ENCODE data around the gene MFAP1. TPM values are rescaled to one million over a fixed set of nuclear protein-coding genes. Genes with fewer than 3 reads are reported as not detected.

Gene MFAP1
- total and polyA plus RNA-seq, 2 donors (not counting 1 experiment from before 2014, with no cell fraction given): 28.4 to 45.0 TPM

- no peak overlapping the region for H2AFZ ChIP-seq (ENCODE audit: low read length)
Measured at GRCh38 chr15:43769584-43770228, 54.8 kb downstream of the MFAP1 start.

GRCh38 chr15:43763819-43764446 is 60.6 kb downstream of the MFAP1 start:
- no peak overlapping the region for H3K4me3 ChIP-seq (replicated peaks in 1 of 4; ENCODE audit: control extremely low read depth in 1 of 4, insufficient read depth in 1 of 4, low read depth in 3 of 4, low read length in 4 of 4)
- no peak overlapping the region for H3K4me2 ChIP-seq (ENCODE audit: extremely low read depth, insufficient read depth, low read length)
- no peaks in the 10 kb centered on the region for H3K27me3 ChIP-seq (ENCODE audit: control insufficient read depth, insufficient read depth, low read length)
- peaks cover 2% of the 10 kb centered on the region for H3K79me2 ChIP-seq (ENCODE audit: control insufficient read depth, insufficient read depth, low read length)
- H3K9ac ChIP-seq (ENCODE audit: insufficient read depth, low read length): no peak overlapping the region
- no peaks in the 10 kb centered on the region for H4K20me1 ChIP-seq (ENCODE audit: control insufficient read depth, extremely low read depth, insufficient read depth, low read length)
- H3K4me1 ChIP-seq (ENCODE audit: control insufficient read depth, extremely low read depth, insufficient read depth, low read length): peaks cover 2% of the 10 kb centered on the region
- H2AFZ ChIP-seq (ENCODE audit: low read length): no peak overlapping the region
- TF ChIP-seq CTCF (conservative IDR thresholded peaks at IDR 0.05 in 1 of 2, IDR thresholded peaks at IDR 0.05 in 1 of 2; ENCODE audit: low read depth in 1 of 2, low read length in 2 of 2) (no peak), EZH2 (IDR thresholded peaks at IDR 0.05; ENCODE audit: low read length, missing control alignments) (no peak)
- H3K9me3 ChIP-seq (ENCODE audit: control insufficient read depth, insufficient read depth, low read depth, low read length): no peaks in the 10 kb centered on the region
- no peak for DNase-seq (ENCODE audit: low read depth in 2 of 2)
- peaks cover 12% of the 10 kb centered on the region for H3K36me3 ChIP-seq (ENCODE audit: control insufficient read depth, insufficient read depth, low read length)
- H3K27ac ChIP-seq (ENCODE audit: insufficient read depth, low read length): no peak overlapping the region

More at GRCh38 chr15:43769584-43770228, 54.8 kb downstream of the MFAP1 start:
- Histone ChIP-seq H3K9me3 (ENCODE audit: control insufficient read depth, insufficient read depth, low read depth, low read length) (no peaks in the 10 kb centered on the region), H3K4me2 (ENCODE audit: extremely low read depth, insufficient read depth, low read length) (no peak overlapping the region), H4K20me1 (ENCODE audit: control insufficient read depth, extremely low read depth, insufficient read depth, low read length) (no peaks in the 10 kb centered on the region), H3K27ac (ENCODE audit: insufficient read depth, low read length) (no peak overlapping the region), H3K27me3 (ENCODE audit: control insufficient read depth, insufficient read depth, low read length) (no peaks in the 10 kb centered on the region), H3K9ac (ENCODE audit: insufficient read depth, low read length) (no peak overlapping the region), H3K4me1 (ENCODE audit: control insufficient read depth, extremely low read depth, insufficient read depth, low read length) (no peaks in the 10 kb centered on the region), H3K4me3 (replicated peaks in 1 of 4; ENCODE audit: control extremely low read depth in 1 of 4, insufficient read depth in 1 of 4, low read depth in 3 of 4, low read length in 4 of 4) (no peak overlapping the region), H3K36me3 (ENCODE audit: control insufficient read depth, insufficient read depth, low read length) (peaks cover 17% of the 10 kb centered on the region), H3K79me2 (ENCODE audit: control insufficient read depth, insufficient read depth, low read length) (no peaks in the 10 kb centered on the region)
- TF ChIP-seq EZH2 (IDR thresholded peaks at IDR 0.05; ENCODE audit: low read length, missing control alignments): no peak
- TF ChIP-seq CTCF (conservative IDR thresholded peaks at IDR 0.05 in 1 of 2, IDR thresholded peaks at IDR 0.05 in 1 of 2; ENCODE audit: low read depth in 1 of 2, low read length in 2 of 2): peak; percentile 84 to 96
- peak; percentile 57 to 73 for DNase-seq (ENCODE audit: low read depth in 2 of 2)

GRCh38 chr15:43762824-43763223 is 61.7 kb downstream of the MFAP1 start:
- Histone ChIP-seq H3K9ac (ENCODE audit: insufficient read depth, low read length) (no peak overlapping the region), H3K27me3 (ENCODE audit: control insufficient read depth, insufficient read depth, low read length) (no peaks in the 10 kb centered on the region), H3K9me3 (ENCODE audit: control insufficient read depth, insufficient read depth, low read depth, low read length) (no peaks in the 10 kb centered on the region), H3K4me1 (ENCODE audit: control insufficient read depth, extremely low read depth, insufficient read depth, low read length) (peaks cover 2% of the 10 kb centered on the region), H3K79me2 (ENCODE audit: control insufficient read depth, insufficient read depth, low read length) (peaks cover 2% of the 10 kb centered on the region), H3K4me3 (replicated peaks in 1 of 4; ENCODE audit: control extremely low read depth in 1 of 4, insufficient read depth in 1 of 4, low read depth in 3 of 4, low read length in 4 of 4) (no peak overlapping the region), H3K4me2 (ENCODE audit: extremely low read depth, insufficient read depth, low read length) (no peak overlapping the region), H3K27ac (ENCODE audit: insufficient read depth, low read length) (peak overlapping the region; percentile 67), H2AFZ (ENCODE audit: low read length) (no peak overlapping the region), H4K20me1 (ENCODE audit: control insufficient read depth, extremely low read depth, insufficient read depth, low read length) (no peaks in the 10 kb centered on the region), H3K36me3 (ENCODE audit: control insufficient read depth, insufficient read depth, low read length) (peaks cover 12% of the 10 kb centered on the region)
- peak; percentile 24 to 84 for DNase-seq (ENCODE audit: low read depth in 2 of 2)
- no peak for TF ChIP-seq CTCF (conservative IDR thresholded peaks at IDR 0.05 in 1 of 2, IDR thresholded peaks at IDR 0.05 in 1 of 2; ENCODE audit: low read depth in 1 of 2, low read length in 2 of 2)
- TF ChIP-seq EZH2 (IDR thresholded peaks at IDR 0.05; ENCODE audit: low read length, missing control alignments): no peak

Other genes with a start within 250 kb of the MFAP1 start
- gene PPIP5K1, start 234.5 kb downstream of the MFAP1 start, total RNA-seq: 27.0 and 40.8 TPM in 2 replicates
- gene PPIP5K1, start 234.5 kb downstream of the MFAP1 start, polyA plus RNA-seq: 19.6 and 21.2 TPM in 2 replicates
- gene CKMT1B, start 230.7 kb downstream of the MFAP1 start, total RNA-seq: not detected in 2 replicates
- gene CKMT1B, start 230.7 kb downstream of the MFAP1 start, polyA plus RNA-seq: 0.03 TPM in 1 of 2 replicates, not detected in the other
- under 0.01 and 0.17 TPM in 2 replicates for gene STRC, start 205.9 kb downstream of the MFAP1 start, total RNA-seq
- gene STRC, start 205.9 kb downstream of the MFAP1 start, polyA plus RNA-seq: not detected in 2 replicates
- gene CATSPER2, start 175.8 kb downstream of the MFAP1 start, total RNA-seq: 1.0 and 2.3 TPM in 2 replicates
- 0.84 and 0.85 TPM in 2 replicates for gene CATSPER2, start 175.8 kb downstream of the MFAP1 start, polyA plus RNA-seq
- not detected in 2 replicates for gene CKMT1A, start 130.8 kb downstream of the MFAP1 start, total RNA-seq
- gene CKMT1A, start 130.8 kb downstream of the MFAP1 start, polyA plus RNA-seq: 0.03 TPM in 1 of 2 replicates, not detected in the other
- 89.1 and 120 TPM in 2 replicates for gene PDIA3, start 78.3 kb downstream of the MFAP1 start, total RNA-seq
- 359 and 528 TPM in 2 replicates for gene PDIA3, start 78.3 kb downstream of the MFAP1 start, polyA plus RNA-seq
- gene ELL3, start 47.7 kb downstream of the MFAP1 start, total RNA-seq: 6.7 and 10.1 TPM in 2 replicates
- gene ELL3, start 47.7 kb downstream of the MFAP1 start, polyA plus RNA-seq: 0.86 and 1.5 TPM in 2 replicates
- 371 and 422 TPM in 2 replicates for gene SERF2, start 32.4 kb downstream of the MFAP1 start, total RNA-seq
- gene SERF2, start 32.4 kb downstream of the MFAP1 start, polyA plus RNA-seq: 1,159 and 1,227 TPM in 2 replicates
- under 0.01 and 0.17 TPM in 2 replicates for gene SERINC4, start 24.5 kb downstream of the MFAP1 start, total RNA-seq
- 0.06 and 0.08 TPM in 2 replicates for gene SERINC4, start 24.5 kb downstream of the MFAP1 start, polyA plus RNA-seq
- gene HYPK, start 24.1 kb downstream of the MFAP1 start, total RNA-seq: 8.6 and 9.2 TPM in 2 replicates
- 8.7 and 12.8 TPM in 2 replicates for gene HYPK, start 24.1 kb downstream of the MFAP1 start, polyA plus RNA-seq
- gene WDR76, start 2.3 kb upstream of the MFAP1 start, total RNA-seq: 4.6 and 5.8 TPM in 2 replicates
- gene WDR76, start 2.3 kb upstream of the MFAP1 start, polyA plus RNA-seq: 11.6 and 22.4 TPM in 2 replicates

Measured in fibroblast of lung (primary cell).